ENCODE results near the gene PANX3. TPM values are rescaled to one million over a fixed set of nuclear protein-coding genes. Genes with fewer than 3 reads are reported as not detected.

PANX3 gene, protein sequence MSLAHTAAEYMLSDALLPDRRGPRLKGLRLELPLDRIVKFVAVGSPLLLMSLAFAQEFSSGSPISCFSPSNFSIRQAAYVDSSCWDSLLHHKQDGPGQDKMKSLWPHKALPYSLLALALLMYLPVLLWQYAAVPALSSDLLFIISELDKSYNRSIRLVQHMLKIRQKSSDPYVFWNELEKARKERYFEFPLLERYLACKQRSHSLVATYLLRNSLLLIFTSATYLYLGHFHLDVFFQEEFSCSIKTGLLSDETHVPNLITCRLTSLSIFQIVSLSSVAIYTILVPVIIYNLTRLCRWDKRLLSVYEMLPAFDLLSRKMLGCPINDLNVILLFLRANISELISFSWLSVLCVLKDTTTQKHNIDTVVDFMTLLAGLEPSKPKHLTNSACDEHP
- not detected for total RNA-seq
- polyA plus RNA-seq: not detected

DNA sequence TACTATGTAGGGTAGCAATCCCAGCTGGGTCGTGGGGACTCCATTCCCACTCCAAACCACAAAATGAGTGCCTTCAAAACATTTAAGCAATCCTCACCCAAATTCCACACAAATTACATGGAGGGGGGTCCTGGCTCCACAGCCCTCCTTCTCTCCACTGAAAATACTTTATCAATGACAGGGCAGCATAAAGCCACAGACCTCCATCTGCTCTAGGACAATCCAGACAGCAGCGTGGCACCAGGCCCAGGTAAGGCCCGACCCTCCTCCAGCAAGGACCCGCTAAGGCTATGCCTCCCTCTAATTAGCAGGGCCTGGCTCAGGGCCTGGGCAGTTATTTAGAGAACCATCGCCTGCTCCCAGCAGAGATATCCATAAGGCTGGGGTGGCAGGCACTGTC, at the start of gene PANX3:
PANX3 (plus strand) TSS at position 365 of the 400 bp plus-strand sequence. CDS start 129 bp downstream, outside the sequence.
- H3K27me3 ChIP-seq: peaks cover 0 to 11% (median 0%) of the 10 kb centered on the region in 4 donors
- H3K27ac ChIP-seq: no peak within 1 kb of the TSS
- WGBS, 2 donors: 54 to 74% methylated on average over 5 of the region's 5 CpGs
- DNase-seq (no peak), ATAC-seq (no peak), FAIRE-seq (no peak)
- intact Hi-C loops (cut with DNase I): no loop called here
- H3K36me3 ChIP-seq: no peaks in the 10 kb centered on the region
- H3K9me3 ChIP-seq: no peaks in the 10 kb centered on the region
- TF ChIP-seq, protein P1, sequence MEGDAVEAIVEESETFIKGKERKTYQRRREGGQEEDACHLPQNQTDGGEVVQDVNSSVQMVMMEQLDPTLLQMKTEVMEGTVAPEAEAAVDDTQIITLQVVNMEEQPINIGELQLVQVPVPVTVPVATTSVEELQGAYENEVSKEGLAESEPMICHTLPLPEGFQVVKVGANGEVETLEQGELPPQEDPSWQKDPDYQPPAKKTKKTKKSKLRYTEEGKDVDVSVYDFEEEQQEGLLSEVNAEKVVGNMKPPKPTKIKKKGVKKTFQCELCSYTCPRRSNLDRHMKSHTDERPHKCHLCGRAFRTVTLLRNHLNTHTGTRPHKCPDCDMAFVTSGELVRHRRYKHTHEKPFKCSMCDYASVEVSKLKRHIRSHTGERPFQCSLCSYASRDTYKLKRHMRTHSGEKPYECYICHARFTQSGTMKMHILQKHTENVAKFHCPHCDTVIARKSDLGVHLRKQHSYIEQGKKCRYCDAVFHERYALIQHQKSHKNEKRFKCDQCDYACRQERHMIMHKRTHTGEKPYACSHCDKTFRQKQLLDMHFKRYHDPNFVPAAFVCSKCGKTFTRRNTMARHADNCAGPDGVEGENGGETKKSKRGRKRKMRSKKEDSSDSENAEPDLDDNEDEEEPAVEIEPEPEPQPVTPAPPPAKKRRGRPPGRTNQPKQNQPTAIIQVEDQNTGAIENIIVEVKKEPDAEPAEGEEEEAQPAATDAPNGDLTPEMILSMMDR (IDR thresholded peaks at IDR 0.05): no peak
- H3K4me3 ChIP-seq: no peak within 1 kb of the TSS
- no peaks in the 10 kb centered on the region for H3K4me1 ChIP-seq

DNA sequence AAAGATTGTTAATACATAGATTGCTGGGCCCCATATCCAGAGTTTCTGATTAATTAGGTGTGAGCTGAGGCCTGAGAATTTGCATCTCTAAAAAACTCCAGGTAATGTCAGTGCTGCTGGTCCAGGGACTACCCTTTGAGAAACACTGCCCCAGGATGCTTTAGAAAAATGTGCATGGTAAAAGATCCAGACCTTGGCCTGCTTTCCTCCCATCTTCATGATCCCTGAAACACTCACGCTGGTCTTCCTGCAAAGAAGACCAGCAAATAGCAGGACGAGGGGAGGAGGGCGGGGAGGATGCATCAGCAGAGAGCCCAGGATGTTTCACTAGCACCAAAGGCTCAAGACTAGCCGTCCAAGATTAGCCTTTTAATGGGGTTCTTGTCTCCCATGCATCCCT, 41.5 kb upstream of the PANX3 start, which contains the start of gene OR8A1:
OR8A1 (plus strand) TSS at position 301 of the 400 bp plus-strand sequence. CDS start 123 bp downstream, outside the sequence.
- DNase-seq (no peak), ATAC-seq (no peak), FAIRE-seq (no peak)
- H3K9me3 ChIP-seq: no peaks in the 10 kb centered on the region
- H3K36me3 ChIP-seq: no peaks in the 10 kb centered on the region
- TF ChIP-seq, protein P1 (IDR thresholded peaks at IDR 0.05): no peak
- WGBS, 2 donors: 49 to 52% methylated on average over 4 of the region's 4 CpGs
- no peak within 1 kb of the TSS for H3K4me3 ChIP-seq
- intact Hi-C loops (cut with DNase I): no loop called here
- H3K4me1 ChIP-seq: no peaks in the 10 kb centered on the region
- peaks cover 0 to 7% (median 2%) of the 10 kb centered on the region in 4 donors for H3K27me3 ChIP-seq
- no peak within 1 kb of the TSS for H3K27ac ChIP-seq

DNA sequence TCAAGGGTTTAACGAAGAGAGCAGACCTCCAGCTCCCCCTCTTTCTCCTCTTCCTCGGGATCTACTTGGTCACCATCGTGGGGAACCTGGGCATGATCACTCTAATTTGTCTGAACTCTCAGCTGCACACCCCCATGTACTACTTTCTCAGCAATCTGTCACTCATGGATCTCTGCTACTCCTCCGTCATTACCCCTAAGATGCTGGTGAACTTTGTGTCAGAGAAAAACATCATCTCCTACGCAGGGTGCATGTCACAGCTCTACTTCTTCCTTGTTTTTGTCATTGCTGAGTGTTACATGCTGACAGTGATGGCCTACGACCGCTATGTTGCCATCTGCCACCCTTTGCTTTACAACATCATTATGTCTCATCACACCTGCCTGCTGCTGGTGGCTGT, 41.1 kb upstream of the PANX3 start:
- intact Hi-C loops (cut with DNase I): no loop called here
- TF ChIP-seq, protein P1 (IDR thresholded peaks at IDR 0.05): no peak
- FAIRE-seq: no peak

DNA sequence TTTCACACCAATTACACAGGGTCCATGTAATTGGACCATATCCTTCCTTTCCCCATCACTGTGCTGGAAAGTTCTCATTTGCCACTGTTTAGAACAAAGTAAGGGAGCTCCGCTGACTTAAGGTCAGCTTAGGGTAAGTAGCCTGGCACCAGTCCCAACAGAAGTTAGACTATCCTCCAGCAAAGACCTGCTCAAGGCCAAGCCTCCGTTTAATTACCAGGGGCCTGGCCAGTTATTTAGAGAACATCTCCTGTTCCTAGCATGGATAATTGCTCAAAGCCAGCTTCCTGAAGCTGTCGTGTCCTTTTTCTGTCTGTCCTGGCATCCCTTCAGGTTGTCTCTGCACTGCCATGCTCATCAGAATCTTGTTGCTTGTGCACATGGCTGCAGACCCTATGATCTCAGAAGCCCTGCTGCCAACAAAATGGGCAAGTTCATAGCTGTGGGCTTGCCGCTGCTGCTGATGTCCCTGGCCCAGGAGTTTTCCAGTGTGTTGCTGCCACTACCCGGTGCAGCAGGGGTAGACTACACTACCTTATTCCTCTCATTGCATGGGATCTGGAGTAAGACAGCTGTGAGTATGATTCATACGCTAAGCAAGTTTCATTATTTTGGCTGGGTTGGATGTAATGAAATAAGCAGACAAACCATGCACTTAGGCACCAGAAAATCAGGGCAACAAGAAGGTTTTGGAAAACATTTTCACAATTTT, 33.4 kb upstream of the PANX3 start:
- no peak overlapping the region for H3K4me3 ChIP-seq
- H3K27me3 ChIP-seq: peaks cover 0 to 7% (median 1%) of the 10 kb centered on the region in 4 donors
- TF ChIP-seq, protein P1 (IDR thresholded peaks at IDR 0.05): no peak
- DNase-seq (no peak), ATAC-seq (no peak), FAIRE-seq (no peak)
- H3K36me3 ChIP-seq: no peaks in the 10 kb centered on the region
- H3K27ac ChIP-seq: no peak overlapping the region
- 69 to 71% methylated on average over 6 of the region's 6 CpGs for WGBS, 2 donors
- intact Hi-C loops (cut with DNase I): no loop called here
- no peaks in the 10 kb centered on the region for H3K9me3 ChIP-seq
- no peaks in the 10 kb centered on the region for H3K4me1 ChIP-seq

More for the DNA sequence above, 41.1 kb upstream of the PANX3 start:
- no peak overlapping the region for H3K4me3 ChIP-seq
- no peaks in the 10 kb centered on the region for H3K36me3 ChIP-seq
- H3K27me3 ChIP-seq: peaks cover 0 to 7% (median 2%) of the 10 kb centered on the region in 4 donors
- no peaks in the 10 kb centered on the region for H3K9me3 ChIP-seq
- H3K4me1 ChIP-seq: no peaks in the 10 kb centered on the region
- DNase-seq: no peak
- no peak overlapping the region for H3K27ac ChIP-seq
- WGBS, 2 donors: 62 to 75% methylated on average over 7 of the region's 7 CpGs
- ATAC-seq: no peak

Measured in pancreas (tissue), 10 donors.